HEK293T (cell line): ENCODE results near the gene CDCA4.

Experiments used
- CTCF ChIA-PET: fragments of 350-600 bp; formaldehyde crosslinking; extraction: SDS; loops from one replicate; lab custom pipeline; 2021; ENCODE audit warnings: antibody characterized with exemption, inconsistent platforms; lab: Yijun Ruan, JAX
- POLR2A ChIA-PET: fragments of 350-600 bp; formaldehyde crosslinking; extraction: SDS; loops from one replicate; lab custom pipeline; 2020; ENCODE audit warnings: antibody characterized with exemption, inconsistent platforms; lab: Yijun Ruan, JAX
- DNase-seq: peaks from one replicate; pipeline ENCODE4 v3.0.0; 2012; ENCODE audit warnings: mixed read lengths; ENCODE audit errors: extremely low spot score
- ARNT ChIP-seq: fragments of 450-650 bp; IDR thresholded peaks from 2 replicates; pipeline ENCODE4 v1.6.1; 2017; ENCODE audit warnings: mild to moderate bottlenecking
- BHLHE40 ChIP-seq: fragments of 450-650 bp; IDR thresholded peaks from 2 replicates; pipeline ENCODE4 v1.6.1; 2016; ENCODE audit warnings: mild to moderate bottlenecking, moderate library complexity, borderline replicate concordance
- CTBP1 ChIP-seq: fragments of 450-650 bp; IDR thresholded peaks from 2 replicates; pipeline ENCODE4 v1.6.1; 2016; ENCODE audit warnings: borderline replicate concordance
- ELF4 ChIP-seq: fragments of 450-650 bp; IDR thresholded peaks from 2 replicates; pipeline ENCODE4 v1.6.1; 2017; ENCODE audit warnings: antibody characterized with exemption
- FOXA1 ChIP-seq: fragments of 450-650 bp; IDR thresholded peaks from 2 replicates; pipeline ENCODE4 v1.6.1; 2016; ENCODE audit warnings: mild to moderate bottlenecking
- FOXK2 ChIP-seq: fragments of 450-650 bp; IDR thresholded peaks from 2 replicates; pipeline ENCODE4 v1.6.1; 2016; ENCODE audit warnings: mild to moderate bottlenecking
- FOXM1 ChIP-seq: fragments of 450-650 bp; IDR thresholded peaks from 2 replicates; pipeline ENCODE4 v1.6.1; 2017; ENCODE audit warnings: mild to moderate bottlenecking, borderline replicate concordance
- HDGF ChIP-seq: fragments of 450-650 bp; IDR thresholded peaks from 2 replicates; pipeline ENCODE4 v1.6.1; 2017; ENCODE audit warnings: antibody characterized with exemption, borderline replicate concordance
- L3MBTL2 ChIP-seq: fragments of 450-650 bp; conservative IDR thresholded peaks from 2 replicates; pipeline ENCODE4 v1.6.1; 2016; ENCODE audit warnings: mild to moderate bottlenecking
- LEF1 ChIP-seq: fragments of 450-650 bp; IDR thresholded peaks from 2 replicates; pipeline ENCODE4 v1.6.1; 2017; ENCODE audit warnings: mild to moderate bottlenecking, borderline replicate concordance
- NFRKB ChIP-seq: fragments of 450-650 bp; IDR thresholded peaks from 2 replicates; pipeline ENCODE4 v1.6.1; 2016; ENCODE audit warnings: mild to moderate bottlenecking, moderate library complexity
- PKNOX1 ChIP-seq: fragments of 450-650 bp; IDR thresholded peaks from 2 replicates; pipeline ENCODE4 v1.6.1; 2016
- SP1 ChIP-seq: fragments of 450-650 bp; IDR thresholded peaks from 2 replicates; pipeline ENCODE4 v1.6.1; 2017
- SUZ12 ChIP-seq: fragments of 450-650 bp; IDR thresholded peaks from 2 replicates; pipeline ENCODE4 v1.6.1; 2016; ENCODE audit warnings: mild to moderate bottlenecking
- TARDBP ChIP-seq: fragments of 450-650 bp; IDR thresholded peaks from 2 replicates; pipeline ENCODE4 v1.6.1; 2016
- ZNF384 ChIP-seq: fragments of 450-650 bp; IDR thresholded peaks from 2 replicates; pipeline ENCODE4 v1.6.1; 2016

The CDCA4 gene

DNA sequence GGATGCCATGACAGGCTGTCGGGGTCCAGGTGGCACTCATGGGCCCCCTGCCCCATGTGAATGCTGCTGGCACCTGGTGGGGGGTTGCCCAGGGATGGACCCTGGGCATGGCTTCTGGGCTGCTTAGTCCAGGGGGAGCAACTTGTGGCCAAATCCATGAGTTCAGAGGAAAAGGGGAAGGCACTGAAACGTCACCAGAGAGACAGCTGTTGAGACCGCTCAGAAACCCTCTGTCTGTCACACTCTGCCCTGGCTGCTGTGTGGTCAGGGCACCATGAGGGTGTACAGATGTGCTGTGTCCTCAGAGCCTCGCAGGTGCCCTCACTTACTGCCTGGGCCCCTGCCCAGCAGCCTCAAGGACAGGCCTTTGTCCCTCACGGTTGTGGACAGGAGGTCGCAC is 25.9 kb downstream of the CDCA4 start:
- CTCF ChIA-PET, result interaction anchor here (0.5 kb wide), 1 partner anchor 50 kb away, joined by 7 read pairs; no protein-coding TSS in a partner anchor
- no peak for DNase-seq
- TF ChIP-seq FOXK2, result no peak
- TF ChIP-seq L3MBTL2, result no peak
- no peak for TF ChIP-seq TARDBP
- no peak for TF ChIP-seq SP1
- no peak for TF ChIP-seq CTBP1
- POLR2A ChIA-PET, result interaction anchor here (1.1 kb wide), 1 partner anchor 12 kb away, joined by 3 read pairs; no protein-coding TSS in a partner anchor

- DNase-seq, result no peak
- TF ChIP-seq FOXK2 (no peak), ARNT (no peak), L3MBTL2 (no peak), FOXA1 (no peak), FOXM1 (no peak), SP1 (no peak), CTBP1 (no peak), PKNOX1 (no peak), BHLHE40 (no peak), HDGF (no peak)
- CTCF ChIA-PET, result interaction anchor here (1.1 kb wide), 1 partner anchor 52 kb away, joined by 3 read pairs; no protein-coding TSS in a partner anchor
- POLR2A ChIA-PET, result interaction anchor here (0.6 to 1.4 kb wide), 3 partner anchors 13 to 114 kb away, joined by 3 read pairs; no protein-coding TSS in a partner anchor
Observed at GRCh38 chr14:104993808-104994591, 26.9 kb downstream of the CDCA4 start.

- CTCF ChIA-PET, result interaction anchor here (1.1 kb wide), 1 partner anchor 53 kb away, joined by 3 read pairs; no protein-coding TSS in a partner anchor
- no peak for DNase-seq
- TF ChIP-seq CTBP1, result no peak
- TF ChIP-seq FOXA1, result no peak
- no peak for TF ChIP-seq PKNOX1
- no peak for TF ChIP-seq TARDBP
- TF ChIP-seq ARNT, result no peak
- TF ChIP-seq BHLHE40, result no peak
- TF ChIP-seq L3MBTL2, result no peak
- TF ChIP-seq NFRKB, result no peak
- TF ChIP-seq ELF4, result no peak
- TF ChIP-seq HDGF, result no peak
- TF ChIP-seq SP1, result no peak
- TF ChIP-seq SUZ12, result no peak
Observed at GRCh38 chr14:104993306-104993705, 27.6 kb downstream of the CDCA4 start.

DNA sequence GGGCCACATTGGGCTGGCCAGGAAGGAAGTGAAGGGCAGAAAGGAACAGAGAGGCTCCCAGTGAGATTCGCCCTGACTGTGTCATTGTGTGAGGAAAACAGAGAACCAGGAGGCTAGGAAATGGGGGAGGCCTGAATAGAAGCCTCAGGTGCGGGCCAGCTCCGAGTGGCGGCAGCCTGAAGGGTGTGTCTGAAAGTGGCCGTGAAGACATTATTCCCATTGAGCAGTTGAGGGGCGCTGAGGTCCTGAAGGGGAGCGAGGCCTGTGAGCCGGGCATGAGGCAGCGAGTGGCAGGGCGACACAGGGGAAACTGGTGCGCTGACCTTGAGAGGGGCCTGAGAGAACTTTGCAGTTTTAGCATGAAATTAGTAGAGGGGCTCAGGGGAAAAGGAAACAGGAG is 28.4 kb downstream of the CDCA4 start:
- no peak for DNase-seq
- TF ChIP-seq SP1 (no peak), TARDBP (no peak), NFRKB (no peak)
- ChIA-PET CTCF (no interaction called here), POLR2A (no interaction called here)

More at GRCh38 chr14:104993306-104993705, 27.6 kb downstream of the CDCA4 start:
- POLR2A ChIA-PET, result interaction anchor here (0.6 to 1.4 kb wide), 2 partner anchors 20 to 114 kb away, joined by 3 read pairs; no protein-coding TSS in a partner anchor

DNA sequence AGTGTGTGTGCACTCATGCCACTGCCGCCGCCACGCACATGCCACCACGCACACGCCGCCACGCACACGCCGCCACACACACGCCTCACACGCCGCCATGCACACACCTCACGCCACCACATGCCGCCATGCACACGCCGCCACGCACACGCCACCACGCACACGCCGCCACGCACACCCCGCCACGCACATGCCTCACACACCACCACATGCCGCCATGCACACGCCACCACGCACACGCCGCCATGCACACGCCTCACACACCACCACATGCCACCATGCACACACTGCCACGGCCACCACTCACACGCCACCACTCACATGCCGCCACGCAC is 29.0 kb downstream of the CDCA4 start:
- DNase-seq, result no peak
- POLR2A ChIA-PET, result no interaction called here
- no peak for TF ChIP-seq ZNF384
- TF ChIP-seq TARDBP, result no peak
- TF ChIP-seq SP1, result no peak
- no peak for TF ChIP-seq FOXK2
- no peak for TF ChIP-seq PKNOX1
- no peak for TF ChIP-seq HDGF
- no peak for TF ChIP-seq LEF1
- TF ChIP-seq FOXM1, result no peak
- TF ChIP-seq NFRKB, result no peak
- TF ChIP-seq SUZ12, result no peak
- no peak for TF ChIP-seq ELF4
- TF ChIP-seq ARNT, result no peak
- TF ChIP-seq FOXA1, result no peak
- no peak for TF ChIP-seq CTBP1
- CTCF ChIA-PET, result no interaction called here

DNA sequence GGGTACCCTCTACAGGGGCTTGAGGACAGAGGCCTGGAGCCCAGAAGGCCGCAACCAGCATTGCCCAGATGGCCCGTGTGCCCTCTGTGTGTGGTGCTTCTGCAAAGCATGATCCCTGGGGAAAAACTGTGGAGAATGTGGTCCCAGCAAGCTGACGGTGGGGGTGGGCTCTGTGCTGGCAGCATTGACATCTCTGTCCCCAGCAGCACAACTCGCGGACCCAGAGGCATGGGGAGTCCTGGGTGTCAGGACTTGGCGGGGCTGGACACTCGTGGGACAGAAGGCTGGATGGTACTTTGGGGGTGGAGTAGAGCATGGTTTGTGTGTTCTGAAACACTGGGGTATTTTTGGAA is 31.0 kb downstream of the CDCA4 start:
- no peak for DNase-seq
- no peak for TF ChIP-seq SUZ12
- no peak for TF ChIP-seq BHLHE40
- no peak for TF ChIP-seq FOXA1
- TF ChIP-seq TARDBP, result no peak
- no peak for TF ChIP-seq ELF4
- no peak for TF ChIP-seq LEF1
- TF ChIP-seq FOXK2, result no peak
- no peak for TF ChIP-seq NFRKB
- TF ChIP-seq ARNT, result no peak
- TF ChIP-seq SP1, result no peak
- TF ChIP-seq FOXM1, result no peak
- no peak for TF ChIP-seq HDGF
- TF ChIP-seq CTBP1, result no peak
- no peak for TF ChIP-seq L3MBTL2
- no peak for TF ChIP-seq ZNF384
- TF ChIP-seq PKNOX1, result no peak
- POLR2A ChIA-PET, result no interaction called here
- CTCF ChIA-PET, result no interaction called here
